ENCODE results near the gene PLCB1. TPM values are rescaled to one million over a fixed set of nuclear protein-coding genes. Genes with fewer than 3 reads are reported as not detected.
A peak's percentile ranks its signal among the peaks of the same experiment; 100 is the strongest.

The PLCB1 gene
- total RNA-seq, 6 experiments from 2014 or later = 17.2 to 25.7 (median 23.1) TPM

DNA sequence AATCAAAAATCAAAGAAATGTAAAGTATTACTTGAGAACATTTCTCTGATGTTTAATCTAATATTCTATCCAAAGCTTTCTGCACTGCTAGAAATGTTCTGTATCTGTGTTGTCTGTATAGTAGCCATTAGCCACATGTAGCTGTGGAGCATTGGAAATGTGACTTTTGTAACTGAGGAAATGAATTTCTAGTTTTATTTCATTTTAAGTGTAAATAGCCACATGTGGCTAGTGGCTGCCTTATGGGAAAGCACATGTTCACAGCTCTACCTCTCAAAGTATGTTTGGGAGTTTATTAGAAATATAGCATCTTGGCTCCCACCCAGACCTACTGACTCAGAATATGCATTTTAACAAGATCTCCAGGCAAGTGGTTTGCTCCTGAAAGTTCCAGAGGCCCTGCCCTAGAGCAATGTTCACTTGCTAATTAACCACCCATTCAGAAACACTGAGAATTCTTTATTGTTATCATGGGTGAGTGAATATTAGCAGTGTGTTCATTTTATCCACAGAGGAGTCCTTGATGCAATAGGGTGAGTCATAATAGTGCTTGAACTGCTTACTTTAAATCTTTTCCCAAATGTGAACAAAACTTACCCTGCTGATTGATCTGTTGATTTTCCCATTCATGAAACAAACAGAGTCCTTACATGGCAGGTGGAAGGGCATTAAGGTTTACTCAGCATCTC, 282.7 kb downstream of the PLCB1 start:
- H3K4me1 Mint-ChIP-seq (ENCODE audit: low read depth) = peaks cover 34% of the 10 kb centered on the region
- H3K27me3 Mint-ChIP-seq (ENCODE audit: insufficient read depth) = no peaks in the 10 kb centered on the region
- H3K27ac Mint-ChIP-seq = peak overlapping the region; percentile 57
- no peaks in the 10 kb centered on the region for H3K9me3 Mint-ChIP-seq
- no peaks in the 10 kb centered on the region for H3K36me3 Mint-ChIP-seq (ENCODE audit: low read depth)
- DNase-seq = peak; percentile 77
- no peak for TF ChIP-seq CTCF (IDR thresholded peaks at IDR 0.05)
- no peak overlapping the region for H3K4me3 Mint-ChIP-seq

- Mint-ChIP-seq H3K4me3 (no peak overlapping the region), H3K27ac (peak overlapping the region; percentile 51; the same call in 1 of the 2 replicates), H3K9me3 (no peaks in the 10 kb centered on the region), H3K4me1 (ENCODE audit: low read depth) (peaks cover 47% of the 10 kb centered on the region), H3K27me3 (ENCODE audit: insufficient read depth) (no peaks in the 10 kb centered on the region; the same call in 1 of the 2 replicates), H3K36me3 (ENCODE audit: low read depth) (no peaks in the 10 kb centered on the region)
- no peak for TF ChIP-seq CTCF (IDR thresholded peaks at IDR 0.05)
- peak; percentile 36 for DNase-seq
These were observed 289.9 kb downstream of the PLCB1 start for GRCh38 chr20:8421981-8422380.

- no peaks in the 10 kb centered on the region for H3K9me3 Mint-ChIP-seq
- H3K36me3 Mint-ChIP-seq (ENCODE audit: low read depth) = no peaks in the 10 kb centered on the region
- H3K27me3 Mint-ChIP-seq (ENCODE audit: insufficient read depth) = no peaks in the 10 kb centered on the region; the same call in 1 of the 2 replicates
- H3K27ac Mint-ChIP-seq = no peak overlapping the region
- DNase-seq = no peak
- peak overlapping the region; percentile 46; the same call in 1 of the 2 replicates for H3K4me3 Mint-ChIP-seq
- peaks cover 55% of the 10 kb centered on the region for H3K4me1 Mint-ChIP-seq (ENCODE audit: low read depth)
- no peak for TF ChIP-seq CTCF (IDR thresholded peaks at IDR 0.05)
These were observed 291.4 kb downstream of the PLCB1 start for GRCh38 chr20:8423482-8423881.

DNA sequence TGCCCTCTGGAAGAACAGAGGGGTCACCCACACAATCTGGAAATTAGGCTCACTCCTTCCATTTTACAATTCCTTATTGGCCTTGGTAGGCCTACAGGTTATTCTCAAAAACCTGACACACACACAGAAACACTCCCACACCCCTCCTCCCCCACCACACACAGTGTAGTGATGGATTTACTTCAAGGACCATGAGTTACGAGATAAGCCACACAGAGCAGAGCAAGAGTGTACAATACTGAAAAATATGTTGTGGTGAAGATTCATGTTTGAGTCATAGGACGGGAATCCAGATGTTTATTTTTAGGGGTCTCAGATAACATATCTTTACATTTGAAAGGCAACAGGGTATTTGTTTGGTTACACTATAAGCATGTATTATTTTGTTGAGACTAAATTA, 291.9 kb downstream of the PLCB1 start:
- Mint-ChIP-seq H3K27ac (peak overlapping the region; percentile 22), H3K4me1 (ENCODE audit: low read depth) (peaks cover 55% of the 10 kb centered on the region), H3K36me3 (ENCODE audit: low read depth) (no peaks in the 10 kb centered on the region), H3K27me3 (ENCODE audit: insufficient read depth) (no peaks in the 10 kb centered on the region; the same call in 1 of the 2 replicates), H3K4me3 (peak overlapping the region; percentile 46), H3K9me3 (no peaks in the 10 kb centered on the region)
- no peak for TF ChIP-seq CTCF (IDR thresholded peaks at IDR 0.05)
- DNase-seq = peak; percentile 48

- Mint-ChIP-seq H3K4me1 (ENCODE audit: low read depth) (peaks cover 55% of the 10 kb centered on the region), H3K36me3 (ENCODE audit: low read depth) (no peaks in the 10 kb centered on the region), H3K27ac (no peak overlapping the region), H3K9me3 (no peaks in the 10 kb centered on the region), H3K27me3 (ENCODE audit: insufficient read depth) (no peaks in the 10 kb centered on the region; the same call in 1 of the 2 replicates), H3K4me3 (no peak overlapping the region)
- no peak for TF ChIP-seq CTCF (IDR thresholded peaks at IDR 0.05)
- DNase-seq = no peak
These were observed 292.9 kb downstream of the PLCB1 start for GRCh38 chr20:8425016-8425415.

Data from HFFc6 (cell line).